ENCODE measurements around the gene KRT33B.
"Not testable (repeated sequence)": the region's sequence is repeated elsewhere in the genome, so short reads cannot be mapped to it uniquely, and the experiment has no call there.

Gene KRT33B

GRCh38 chr17:41393294-41393693, 23.7 kb upstream of the KRT33B start:
- no peak for DNase-seq

GRCh38 chr17:41392278-41392677, 22.7 kb upstream of the KRT33B start:
- no peak for DNase-seq

- no peak for DNase-seq
Observed at GRCh38 chr17:41391535-41391934, 21.9 kb upstream of the KRT33B start.

- DNase-seq, result no peak
Observed at GRCh38 chr17:41390411-41390938, 20.9 kb upstream of the KRT33B start.

- DNase-seq, result no peak
Observed at GRCh38 chr17:41387670-41388069, 18.1 kb upstream of the KRT33B start.

- no peak for DNase-seq
Observed at GRCh38 chr17:41386227-41386626, 16.6 kb upstream of the KRT33B start.

- no peak for DNase-seq
Observed at GRCh38 chr17:41383690-41384089, 14.1 kb upstream of the KRT33B start.

- no peak for DNase-seq
Observed at GRCh38 chr17:41382394-41382793, 12.8 kb upstream of the KRT33B start.

GRCh38 chr17:41381943-41382342, 12.3 kb upstream of the KRT33B start, which contains the start of gene KRT34:
KRT34 (minus strand) TSS chr17:41382306; CDS start chr17:41382246, 60 bp downstream.
- DNase-seq, result not testable (repeated sequence)

GRCh38 chr17:41380091-41380490, 10.5 kb upstream of the KRT33B start:
- DNase-seq, result not testable (repeated sequence)

GRCh38 chr17:41377546-41377945, 7.9 kb upstream of the KRT33B start:
- no peak for DNase-seq

- DNase-seq, result no peak
Observed at GRCh38 chr17:41369023-41369422, 590 bp downstream of the KRT33B start.

- DNase-seq, result no peak
Observed at GRCh38 chr17:41367426-41368075, 2.1 kb downstream of the KRT33B start.

- DNase-seq, result no peak
Observed at GRCh38 chr17:41366070-41366469, 3.5 kb downstream of the KRT33B start.

GRCh38 chr17:41363881-41364280, 5.7 kb downstream of the KRT33B start:
- no peak for DNase-seq

- DNase-seq, result no peak
Observed at GRCh38 chr17:41360296-41360995, 9.2 kb downstream of the KRT33B start.

GRCh38 chr17:41354536-41354935, 15.1 kb downstream of the KRT33B start:
- no peak for DNase-seq

GRCh38 chr17:41352597-41353366, 16.8 kb downstream of the KRT33B start:
- DNase-seq, result no peak

GRCh38 chr17:41351177-41351576, 18.4 kb downstream of the KRT33B start:
- no peak for DNase-seq

- DNase-seq, result not testable (repeated sequence)
Observed at GRCh38 chr17:41350381-41350878, 19.2 kb downstream of the KRT33B start, which contains the start of gene KRT33A. KRT33A (minus strand) TSS chr17:41350828; CDS start chr17:41350767, 61 bp downstream.

- DNase-seq, result no peak
Observed at GRCh38 chr17:41347869-41348760, 21.5 kb downstream of the KRT33B start.

- not testable (repeated sequence) for DNase-seq
Observed at GRCh38 chr17:41346421-41346820, 23.2 kb downstream of the KRT33B start.
